Activated CD8-positive, alpha-beta memory T cell treated with anti-CD3 and anti-CD28 coated beads, Interleukin-2, amount 50 U/mL, for 24 hours (primary cell): Measurements from ENCODE around the gene TOR1AIP1.
"Not testable (repeated sequence)": the region's sequence is repeated elsewhere in the genome, so short reads cannot be mapped to it uniquely, and the experiment has no call there.

Experiments used
- DNase-seq: peaks from one replicate; pipeline ENCODE4 v3.0.0-alpha.2; 2020; ENCODE audit errors: extremely low read depth

TOR1AIP1 gene

GRCh38 chr1:179937668-179938254 is 55.7 kb downstream of the TOR1AIP1 start:
- DNase-seq: no peak

DNA sequence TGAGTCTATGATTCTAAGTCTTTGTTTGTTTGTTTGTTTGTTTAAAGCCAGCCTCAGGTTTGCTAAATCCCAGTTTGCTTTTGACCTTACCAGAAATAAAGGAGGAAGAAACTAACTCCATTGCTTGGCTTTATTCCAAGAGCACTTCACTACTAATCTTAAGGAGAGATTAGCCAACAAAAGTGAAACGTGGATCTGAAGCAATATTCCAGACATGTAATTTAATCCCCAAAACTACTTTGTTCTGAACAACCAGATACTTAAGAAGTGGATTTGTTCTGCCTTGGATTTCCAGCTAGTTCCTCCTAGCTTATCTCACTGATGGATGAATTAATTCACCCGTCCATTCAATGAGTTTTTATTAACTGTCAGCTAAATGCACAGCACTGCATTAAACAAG is 56.7 kb downstream of the TOR1AIP1 start:
- DNase-seq: no peak

DNA sequence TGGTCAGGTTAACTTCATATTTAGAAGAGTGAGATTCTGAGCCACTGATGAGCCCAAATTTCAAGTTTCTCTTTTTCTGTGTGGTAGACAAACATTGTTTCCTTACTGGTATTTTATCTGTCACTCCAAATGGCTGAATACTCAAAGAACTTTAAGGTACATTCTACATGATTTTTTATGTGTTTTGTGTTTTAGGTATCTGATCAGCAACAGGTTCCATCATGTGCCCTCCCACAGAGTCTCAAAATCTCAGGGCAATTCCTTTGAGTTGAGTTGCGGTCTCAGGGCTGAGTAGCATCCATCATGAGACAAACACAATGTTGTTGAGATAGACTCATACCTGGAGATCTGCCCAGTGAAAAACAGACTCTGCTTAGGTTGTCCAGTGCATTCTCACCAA is 57.9 kb downstream of the TOR1AIP1 start:
- no peak for DNase-seq

DNA sequence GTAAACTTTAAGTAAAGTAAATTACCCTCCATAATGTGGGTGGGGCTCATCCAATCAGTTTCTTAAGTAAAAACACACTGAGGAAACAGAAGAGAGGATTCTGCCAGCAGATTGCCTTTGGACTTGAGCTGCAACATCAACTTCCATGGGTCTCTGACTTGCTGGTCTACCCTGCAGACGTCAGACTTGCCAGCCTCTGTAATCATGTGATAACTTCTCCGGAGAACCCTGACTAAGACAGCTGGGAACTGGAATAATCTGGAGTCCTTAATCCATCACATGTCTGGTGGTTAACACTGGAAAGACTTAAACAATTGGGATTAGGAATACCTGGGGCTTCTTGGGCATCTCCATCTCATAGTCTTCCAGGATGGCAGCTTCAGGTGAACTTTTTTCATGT is 59.4 kb downstream of the TOR1AIP1 start:
- DNase-seq: no peak

DNA sequence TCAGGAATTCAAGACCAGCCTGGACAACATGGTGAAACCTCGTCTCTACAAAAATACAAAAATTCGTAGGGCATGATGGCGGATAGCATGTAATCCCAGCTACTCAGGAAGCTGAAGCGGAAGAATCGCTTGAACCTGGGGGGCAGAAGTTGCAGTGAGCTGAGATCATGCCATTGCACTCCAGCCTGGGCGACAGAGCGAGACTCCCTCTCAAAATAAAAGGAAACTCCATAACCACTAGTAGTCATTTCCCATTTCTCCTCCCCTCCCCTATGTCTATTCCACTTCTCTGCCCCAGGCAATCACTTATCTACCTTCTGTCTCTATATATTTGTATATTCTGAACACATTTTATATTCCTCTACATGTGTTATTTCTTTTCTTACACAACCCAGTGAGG is 68.6 kb downstream of the TOR1AIP1 start:
- DNase-seq: no peak

DNA sequence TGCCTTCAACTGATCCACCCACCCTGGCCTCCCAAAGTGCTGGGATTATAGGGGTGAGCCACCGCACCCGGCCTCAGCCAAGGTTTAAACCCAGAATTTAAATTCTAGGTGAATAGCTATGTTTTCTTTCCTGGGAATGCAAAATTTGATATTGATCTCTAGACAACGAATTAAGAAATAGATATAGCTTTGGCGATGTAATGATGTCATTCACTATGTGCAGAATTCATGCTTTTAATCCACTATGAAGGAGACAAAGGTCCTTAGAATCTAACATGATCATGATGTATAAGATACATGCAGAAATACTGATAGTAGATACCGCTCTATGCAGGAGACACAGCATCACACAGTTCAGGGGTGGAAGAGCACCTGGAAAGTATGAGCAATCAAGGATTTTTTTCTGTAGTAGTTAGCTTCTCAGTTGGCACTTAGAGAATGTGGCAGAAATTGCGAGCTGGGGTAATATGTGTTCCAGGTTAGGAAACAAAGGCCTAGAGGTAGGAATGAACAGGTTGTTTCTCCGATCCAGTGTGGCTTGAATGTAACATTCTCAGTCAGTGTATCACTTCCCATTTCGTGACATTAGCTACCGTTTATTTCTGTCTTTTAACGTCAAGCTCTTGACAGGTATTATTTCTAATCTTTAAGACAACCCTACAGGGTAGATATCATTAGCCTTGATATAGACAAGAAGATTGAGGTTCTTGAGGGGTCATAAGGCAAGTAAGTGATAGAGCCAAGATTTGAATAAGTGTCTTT is 69.5 kb downstream of the TOR1AIP1 start:
- no peak for DNase-seq

GRCh38 chr1:179952186-179952585 is 70.1 kb downstream of the TOR1AIP1 start:
- no peak for DNase-seq

DNA sequence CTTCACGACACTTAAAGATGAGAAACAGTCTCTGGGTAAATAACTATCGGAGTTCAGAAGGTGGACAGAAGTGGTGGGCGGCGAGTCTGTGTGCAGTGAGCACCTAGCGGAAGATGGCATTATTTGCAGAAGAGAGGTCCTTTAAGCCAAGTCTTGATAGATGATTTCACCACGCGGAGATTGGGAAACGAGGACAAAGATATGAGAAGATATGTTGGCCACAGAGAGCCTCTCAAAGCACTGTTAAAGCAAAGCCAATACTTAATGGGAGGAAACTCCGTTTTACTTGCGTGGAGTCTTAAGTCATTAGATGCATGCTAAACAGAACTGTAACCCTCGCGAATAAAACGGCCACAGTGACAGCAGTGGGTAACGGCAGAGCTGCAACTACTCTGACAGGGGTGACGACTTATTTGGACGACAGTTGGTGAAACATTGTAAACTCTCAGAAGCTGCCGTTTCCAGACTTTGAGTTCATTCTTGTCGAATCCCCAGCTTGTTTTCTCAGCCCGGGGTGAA is 71.9 kb downstream of the TOR1AIP1 start:
- DNase-seq: peak; percentile 9

- peak; percentile 97 for DNase-seq
Measured at GRCh38 chr1:179954493-179955286, 72.6 kb downstream of the TOR1AIP1 start, which contains the start of gene CEP350. Gene CEP350, plus strand, starts transcription at chr1:179954810. Its CDS starts 31,372 bp downstream, at chr1:179986182.

DNA sequence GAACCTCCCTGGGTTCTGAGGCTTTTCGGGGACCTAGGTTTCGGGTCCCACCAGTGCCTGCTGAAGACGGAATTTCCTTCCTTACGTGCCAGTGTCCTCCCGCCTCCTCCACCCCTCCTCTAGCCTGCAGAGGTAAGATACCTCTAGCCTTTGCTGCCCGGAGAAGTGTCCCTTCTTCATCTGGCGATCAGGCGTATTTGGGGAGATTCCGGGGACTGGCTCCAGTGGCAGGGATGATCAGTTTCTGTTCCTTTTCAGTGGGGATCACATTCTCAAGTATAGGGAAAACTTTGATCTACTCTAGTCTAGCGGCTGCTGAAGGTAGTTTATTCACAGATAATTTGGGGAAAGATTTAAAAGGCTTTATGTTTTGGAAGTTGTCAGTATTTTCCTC is 73.2 kb downstream of the TOR1AIP1 start:
- no peak for DNase-seq

DNA sequence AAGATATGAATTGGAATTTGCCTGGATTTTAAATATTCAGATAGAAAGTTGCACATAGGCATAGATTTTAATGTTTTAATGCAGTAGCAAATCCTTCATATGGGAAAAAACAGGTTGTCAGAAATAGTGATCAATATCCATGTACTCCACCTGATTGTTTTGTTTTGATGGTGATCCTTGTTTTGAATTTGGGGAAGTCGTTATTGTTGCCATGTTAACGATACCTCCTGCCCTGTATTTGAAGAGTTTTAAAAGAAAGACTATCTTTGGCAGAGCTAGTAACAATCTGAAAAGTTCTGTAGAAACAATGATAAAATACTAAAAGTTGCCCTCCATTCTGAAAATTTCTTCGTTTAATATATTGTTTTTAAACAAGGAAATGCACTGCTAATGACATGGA is 73.6 kb downstream of the TOR1AIP1 start:
- DNase-seq: no peak

- no peak for DNase-seq
Measured at GRCh38 chr1:179958359-179958758, 76.3 kb downstream of the TOR1AIP1 start.

DNA sequence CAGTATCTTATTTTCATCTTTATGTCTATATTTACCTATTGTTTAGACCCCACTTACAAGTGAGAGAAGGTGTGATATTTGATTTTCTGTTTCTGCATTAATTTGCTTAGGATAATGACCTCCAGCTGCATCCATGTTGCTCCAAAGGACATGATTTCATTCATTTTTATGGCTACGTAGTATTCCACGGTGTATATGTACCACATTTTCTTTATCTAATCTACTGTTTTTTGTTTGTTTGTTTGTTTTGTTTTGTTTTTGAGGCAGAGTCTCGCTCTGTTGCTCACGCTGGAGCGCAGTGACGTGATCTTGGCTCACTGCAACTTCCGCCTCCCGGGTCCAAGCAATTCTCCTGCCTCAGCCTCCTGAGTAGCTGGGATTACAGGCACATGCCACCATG is 80.1 kb downstream of the TOR1AIP1 start:
- not testable (repeated sequence) for DNase-seq

DNA sequence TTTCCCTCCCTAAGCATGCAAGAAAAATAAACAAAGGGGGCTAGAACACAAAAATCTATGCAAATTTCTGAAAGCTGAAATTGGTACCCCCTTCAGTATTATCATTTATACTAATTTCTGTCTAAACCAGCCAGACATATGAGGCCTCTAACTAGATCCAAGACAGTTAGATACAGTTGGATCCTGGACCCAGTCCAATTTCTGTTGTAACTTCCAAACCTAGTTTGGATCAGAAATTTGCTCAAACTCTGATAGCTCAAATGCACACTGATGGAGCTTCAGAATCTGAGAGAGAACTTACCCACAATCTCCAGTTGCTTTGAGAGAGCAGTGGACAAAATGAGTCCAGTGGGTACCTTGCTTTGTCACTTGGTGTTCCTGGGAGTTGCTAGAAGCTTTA is 84.5 kb downstream of the TOR1AIP1 start:
- DNase-seq: no peak

- DNase-seq: no peak
Measured at GRCh38 chr1:179968284-179968993, 86.4 kb downstream of the TOR1AIP1 start.

DNA sequence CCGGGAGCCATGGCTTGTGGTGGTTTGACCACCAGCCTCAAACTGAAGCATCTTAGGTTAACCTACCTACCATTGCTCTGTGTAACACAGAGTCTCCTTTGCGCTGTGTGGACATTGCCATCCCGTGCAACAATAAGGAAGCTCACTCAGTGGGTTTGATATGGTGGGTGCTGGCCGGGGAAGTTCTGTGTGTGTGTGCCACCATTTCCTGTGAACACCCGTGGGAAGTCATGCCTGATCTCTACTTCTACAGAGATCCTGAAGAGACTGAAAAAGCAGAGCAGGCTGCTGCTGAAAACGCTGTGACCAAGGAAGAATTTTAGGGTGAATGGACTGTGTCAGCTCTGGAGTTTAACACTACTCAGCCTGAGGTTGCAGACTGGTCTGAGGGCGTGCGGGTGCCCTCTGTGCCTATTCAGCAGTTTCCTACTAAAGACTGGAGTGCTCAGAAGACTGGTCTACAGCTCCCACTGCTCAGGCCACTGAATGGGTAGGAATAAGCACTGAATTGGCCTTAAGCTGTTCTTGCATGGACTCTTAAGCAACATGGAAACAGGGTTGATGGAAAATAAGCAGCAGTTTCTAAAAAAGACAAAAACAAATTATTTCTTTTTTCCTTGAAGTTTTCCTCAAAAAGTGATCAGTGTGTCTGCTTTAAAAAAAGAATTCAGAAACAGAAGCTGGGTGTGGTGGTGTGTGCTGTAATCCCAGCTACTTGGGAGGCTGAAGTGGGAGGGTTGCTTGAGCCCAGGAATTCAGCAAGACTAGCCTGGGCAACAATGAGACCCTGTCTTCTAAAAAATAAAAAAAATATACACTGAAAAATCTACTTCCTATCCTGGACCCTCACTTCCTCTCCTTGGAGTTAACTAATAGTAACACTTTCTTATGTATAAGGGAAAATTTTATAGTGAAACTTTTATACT is 87.2 kb downstream of the TOR1AIP1 start:
- DNase-seq: no peak
